ENCODE measurements around the gene NUDT14. TPM values are rescaled to one million over a fixed set of nuclear protein-coding genes. Genes with fewer than 3 reads are reported as not detected.

The NUDT14 gene
- total RNA-seq, result 10 to 100 TPM in 6 of 7 donors, 1 to 10 TPM in 1; 3.7 to 22.5 (median 12.2) TPM
- 10 to 100 TPM in 1 of 2 donors, under 1 TPM in 1; 0.68 to 10.9 TPM for polyA plus RNA-seq
- long read RNA-seq, donor 1, transcript NUDT14-202 (5 exons, 845 nt), result major isoform, 5 of 8 reads
- long read RNA-seq, donor 1, partial matches to known transcripts, result 0 of 8 reads
- long read RNA-seq, donor 1, other reads (novel, unspliced or antisense), result 3 of 8 reads
- long read RNA-seq, donor 2, transcript NUDT14-202 (5 exons, 845 nt), result major isoform, 8 of 11 reads
- long read RNA-seq, donor 2, partial matches to known transcripts, result 0 of 11 reads
- long read RNA-seq, donor 2, other reads (novel, unspliced or antisense), result 0 of 11 reads
- long read RNA-seq, donor 3, transcript NUDT14-202 (5 exons, 845 nt), result major isoform, 6 of 13 reads
- long read RNA-seq, donor 3, partial matches to known transcripts, result 0 of 13 reads
- long read RNA-seq, donor 3, other reads (novel, unspliced or antisense), result 6 of 13 reads

DNA sequence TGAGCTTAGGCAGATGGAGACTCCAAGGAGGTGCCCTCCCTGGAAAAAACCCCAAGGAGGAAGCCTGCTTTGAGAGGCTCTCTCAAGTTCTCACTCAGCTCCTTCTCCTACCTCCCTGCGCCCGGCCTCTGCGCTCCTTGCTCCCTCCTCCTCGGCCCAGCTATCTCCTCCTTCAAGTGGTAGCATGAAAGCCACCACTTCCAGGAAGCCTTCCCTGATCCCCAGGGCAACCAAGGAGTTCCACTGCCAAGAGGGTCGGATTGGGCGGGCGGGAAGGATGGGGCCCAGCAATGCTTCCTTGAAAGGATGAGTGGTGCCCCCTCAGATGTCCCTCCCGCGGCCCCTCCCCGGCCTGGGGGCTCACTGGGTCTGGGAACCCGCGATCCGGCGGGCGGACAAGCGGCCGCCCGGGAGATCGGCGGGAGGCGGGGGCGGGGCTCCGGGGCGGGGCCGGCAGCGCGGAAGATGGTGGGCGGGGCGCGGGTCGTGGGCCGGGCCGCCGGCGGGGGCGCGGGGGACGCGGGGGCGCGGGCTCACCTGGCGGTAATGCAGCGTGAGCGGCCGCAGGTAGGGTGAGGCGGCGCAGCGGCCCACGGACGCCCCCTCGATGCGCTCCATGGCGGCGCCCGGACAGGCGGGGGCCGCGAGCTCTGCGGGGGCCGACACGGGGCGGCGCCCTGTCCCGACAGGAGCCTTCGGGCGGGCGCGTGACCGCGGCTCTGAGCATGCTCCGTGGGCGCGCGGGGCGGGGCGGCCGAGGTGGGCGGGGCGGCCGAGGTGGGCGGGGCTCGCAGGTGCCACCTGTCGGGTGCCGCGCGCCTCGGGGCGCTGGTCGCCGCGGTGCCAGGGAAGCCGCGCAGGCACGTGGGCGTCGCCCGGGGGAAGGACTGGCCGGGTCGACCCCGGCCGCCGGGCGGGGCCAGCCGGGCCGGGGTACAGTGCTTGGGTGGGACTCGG, at the start of gene NUDT14:
Gene NUDT14 (minus strand): TSS at position 721 of the 957 bp plus-strand sequence. CDS start 103 bp downstream, at position 618.
- Histone ChIP-seq H3K4me1 (ENCODE audit: insufficient read depth) (peaks cover 2% of the 10 kb centered on the region), H3K36me3 (no peaks in the 10 kb centered on the region), H3K4me3 (peak within 1 kb of the TSS; percentile 47), H3K27ac (no peak within 1 kb of the TSS), H3K9me3 (no peaks in the 10 kb centered on the region), H3K27me3 (no peaks in the 10 kb centered on the region)
- peak; percentile 58 to 80 (median 70) for DNase-seq
- 1 to 2% (median 1%) methylated on average over 46 to 105 of the region's 106 CpGs for WGBS, 3 donors
- intact Hi-C loops (cut with DNase I), result no loop called here
- TF ChIP-seq POLR2A (IDR thresholded peaks at IDR 0.05) (no peak), CTCF (IDR thresholded peaks at IDR 0.05) (no peak), EP300 (IDR thresholded peaks at IDR 0.05) (no peak)

DNA sequence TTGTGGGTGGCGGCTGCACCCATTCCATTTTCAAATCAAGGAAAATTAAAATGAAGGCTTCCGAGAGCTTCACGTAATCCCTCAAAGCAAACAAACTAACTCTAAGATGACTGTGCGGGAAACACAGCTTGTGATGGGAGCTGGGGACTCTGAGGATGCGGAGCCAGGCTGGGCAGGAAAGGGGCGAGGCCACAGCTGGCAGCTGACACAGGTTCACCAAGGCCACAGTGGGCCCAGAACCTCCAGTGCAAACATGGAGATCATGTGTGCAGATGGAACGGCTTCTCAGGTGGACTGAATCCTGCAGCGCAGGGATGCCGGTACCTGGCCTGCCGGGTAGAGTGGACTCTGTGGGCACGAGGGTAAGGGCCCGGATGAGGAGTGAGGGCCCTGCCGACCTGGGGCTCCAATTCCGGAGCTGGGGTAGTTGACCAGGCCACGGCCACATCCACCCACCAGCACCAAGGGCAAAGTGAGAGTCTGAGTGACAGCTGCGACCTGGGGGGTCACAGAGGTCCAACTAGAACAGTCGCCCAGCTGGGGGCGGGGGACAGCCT, 48.1 kb upstream of the NUDT14 start:
- H3K9me3 ChIP-seq, result no peaks in the 10 kb centered on the region
- no peak for TF ChIP-seq CTCF (IDR thresholded peaks at IDR 0.05)
- no peak for TF ChIP-seq EP300 (IDR thresholded peaks at IDR 0.05)
- no peak for TF ChIP-seq POLR2A (IDR thresholded peaks at IDR 0.05)
- intact Hi-C loops (cut with DNase I), result no loop called here

GRCh38 chr14:105228562-105228961, 47.5 kb upstream of the NUDT14 start:
- no peaks in the 10 kb centered on the region for H3K4me1 ChIP-seq (ENCODE audit: insufficient read depth)
- intact Hi-C loops (cut with DNase I), result no loop called here
- no peaks in the 10 kb centered on the region for H3K9me3 ChIP-seq
- H3K36me3 ChIP-seq, result no peaks in the 10 kb centered on the region
- H3K27ac ChIP-seq, result no peak overlapping the region
- 70 to 75% (median 70%) methylated on average over 17 of the region's 17 CpGs for WGBS, 3 donors
- H3K4me3 ChIP-seq, result no peak overlapping the region
- DNase-seq, result peak in 2 of 5 donors; percentile 18
- no peaks in the 10 kb centered on the region for H3K27me3 ChIP-seq
- no peak for TF ChIP-seq EP300 (IDR thresholded peaks at IDR 0.05)
- TF ChIP-seq POLR2A (IDR thresholded peaks at IDR 0.05), result no peak
- TF ChIP-seq CTCF (IDR thresholded peaks at IDR 0.05), result no peak

More for the DNA sequence above, 48.1 kb upstream of the NUDT14 start:
- Histone ChIP-seq H3K36me3 (no peaks in the 10 kb centered on the region), H3K4me3 (no peak overlapping the region), H3K27ac (no peak overlapping the region), H3K27me3 (no peaks in the 10 kb centered on the region), H3K4me1 (ENCODE audit: insufficient read depth) (no peaks in the 10 kb centered on the region)
- 83 to 94% (median 92%) methylated on average over 17 to 18 of the region's 18 CpGs for WGBS, 3 donors
- DNase-seq, result no peak

GRCh38 chr14:105227346-105227745, 46.2 kb upstream of the NUDT14 start:
- intact Hi-C loops (cut with DNase I), result no loop called here
- no peak for TF ChIP-seq POLR2A (IDR thresholded peaks at IDR 0.05)
- no peak for TF ChIP-seq EP300 (IDR thresholded peaks at IDR 0.05)
- no peak for TF ChIP-seq CTCF (IDR thresholded peaks at IDR 0.05)
- no peak overlapping the region for H3K4me3 ChIP-seq
- H3K9me3 ChIP-seq, result no peaks in the 10 kb centered on the region
- no peak for DNase-seq
- H3K27ac ChIP-seq, result no peak overlapping the region
- no peaks in the 10 kb centered on the region for H3K4me1 ChIP-seq (ENCODE audit: insufficient read depth)
- H3K36me3 ChIP-seq, result no peaks in the 10 kb centered on the region
- no peaks in the 10 kb centered on the region for H3K27me3 ChIP-seq
- 94 to 98% (median 95%) methylated on average over 14 of the region's 14 CpGs for WGBS, 3 donors

Data from ovary (tissue), 10 donors.